DND-41 (cell line): ENCODE results near the gene SMIM14.

Experiments used
- ATAC-seq: fragments of 200-7000 bp; cut with Tn5 transposase; 3 replicates; pipeline ENCODE4 v1.9.1; 2021; ENCODE audit warnings: low read depth; ENCODE audit not compliant: insufficient read depth
- DNase-seq: peaks from one replicate; pipeline ENCODE4 v3.0.0-alpha.2; 2020
- H2AFZ ChIP-seq: 2 replicates; pipeline ENCODE4 v1.6.0; 2012; ENCODE audit warnings: low read depth, low read length
- H3K27ac ChIP-seq: 2 replicates; pipeline ENCODE4 v1.5.1; 2012; ENCODE audit warnings: low read length, inconsistent platforms
- H3K27me3 ChIP-seq: fragments of 200-600 bp; sonication (generic); 2 replicates; pipeline ENCODE4 v1.6.0; 2012; ENCODE audit warnings: low read length, mild to moderate bottlenecking, inconsistent platforms; ENCODE audit not compliant: insufficient read depth, poor library complexity
- H3K36me3 ChIP-seq: 2 replicates; pipeline ENCODE4 v1.5.1; 2012; ENCODE audit warnings: low read length, inconsistent platforms; ENCODE audit not compliant: insufficient read depth
- H3K4me1 ChIP-seq: 2 replicates; pipeline ENCODE4 v1.5.1; 2012; ENCODE audit warnings: mild to moderate bottlenecking, low read length; ENCODE audit not compliant: insufficient read depth
- H3K4me2 ChIP-seq: 2 replicates; pipeline ENCODE4 v1.6.0; 2012; ENCODE audit warnings: mild to moderate bottlenecking, moderate library complexity, low read length, inconsistent platforms; ENCODE audit not compliant: insufficient read depth
- H3K4me3 ChIP-seq, 2 experiments: fragments of 200-600 bp in 1 of 2; shearing (Covaris generic) in 1 of 2; 2 replicates each; pipeline ENCODE4 v1.5.1; 2012 to 2016; ENCODE audit warnings: inconsistent platforms in 2 of 2, low read length in 2 of 2, mild to moderate bottlenecking in 2 of 2, low read depth in 1 of 2, moderate library complexity in 1 of 2
- H3K79me2 ChIP-seq: 2 replicates; pipeline ENCODE4 v1.6.0; 2012; ENCODE audit warnings: low read length, inconsistent platforms; ENCODE audit not compliant: insufficient read depth
- H3K9ac ChIP-seq: 2 replicates; pipeline ENCODE4 v1.6.0; 2012; ENCODE audit warnings: low read depth, mild to moderate bottlenecking, inconsistent platforms, low read length, moderate library complexity
- H3K9me3 ChIP-seq: 2 replicates; pipeline ENCODE4 v1.5.1; 2012; ENCODE audit warnings: low read length, moderate library complexity, mild to moderate bottlenecking, inconsistent platforms; ENCODE audit not compliant: insufficient read depth, severe bottlenecking
- H4K20me1 ChIP-seq: 2 replicates; pipeline ENCODE4 v1.6.0; 2012; ENCODE audit warnings: low read length; ENCODE audit not compliant: insufficient read depth
- EZH2 ChIP-seq: IDR thresholded peaks from 3 replicates; pipeline ENCODE4 v1.6.1; 2012; ENCODE audit warnings: borderline replicate concordance, low read depth, mild to moderate bottlenecking, moderate library complexity, low read length, inconsistent platforms; ENCODE audit not compliant: severe bottlenecking
- TF ChIP-seq, protein P1 (sequence below): IDR thresholded peaks from 2 replicates; pipeline ENCODE4 v1.5.1; 2012; ENCODE audit warnings: borderline replicate concordance, low read length, moderate library complexity, mild to moderate bottlenecking; ENCODE audit not compliant: poor library complexity, severe bottlenecking; ENCODE audit errors: extremely low read depth

SMIM14 gene

GRCh38 chr4:39522068-39522467 lies 116.6 kb downstream of the SMIM14 start:
- Histone ChIP-seq H2AFZ (no peak overlapping the region), H3K27me3 (no peaks in the 10 kb centered on the region), H3K27ac (no peak overlapping the region), H3K36me3 (no peaks in the 10 kb centered on the region), H3K4me3 (no peak overlapping the region), H3K9ac (no peak overlapping the region), H3K4me1 (peaks cover 13% of the 10 kb centered on the region), H3K4me2 (no peak overlapping the region), H3K9me3 (no peaks in the 10 kb centered on the region), H3K79me2 (no peaks in the 10 kb centered on the region), H4K20me1 (no peaks in the 10 kb centered on the region)
- no peak for DNase-seq
- no peak for ATAC-seq
- no peak for TF ChIP-seq EZH2
- TF ChIP-seq, protein P1, sequence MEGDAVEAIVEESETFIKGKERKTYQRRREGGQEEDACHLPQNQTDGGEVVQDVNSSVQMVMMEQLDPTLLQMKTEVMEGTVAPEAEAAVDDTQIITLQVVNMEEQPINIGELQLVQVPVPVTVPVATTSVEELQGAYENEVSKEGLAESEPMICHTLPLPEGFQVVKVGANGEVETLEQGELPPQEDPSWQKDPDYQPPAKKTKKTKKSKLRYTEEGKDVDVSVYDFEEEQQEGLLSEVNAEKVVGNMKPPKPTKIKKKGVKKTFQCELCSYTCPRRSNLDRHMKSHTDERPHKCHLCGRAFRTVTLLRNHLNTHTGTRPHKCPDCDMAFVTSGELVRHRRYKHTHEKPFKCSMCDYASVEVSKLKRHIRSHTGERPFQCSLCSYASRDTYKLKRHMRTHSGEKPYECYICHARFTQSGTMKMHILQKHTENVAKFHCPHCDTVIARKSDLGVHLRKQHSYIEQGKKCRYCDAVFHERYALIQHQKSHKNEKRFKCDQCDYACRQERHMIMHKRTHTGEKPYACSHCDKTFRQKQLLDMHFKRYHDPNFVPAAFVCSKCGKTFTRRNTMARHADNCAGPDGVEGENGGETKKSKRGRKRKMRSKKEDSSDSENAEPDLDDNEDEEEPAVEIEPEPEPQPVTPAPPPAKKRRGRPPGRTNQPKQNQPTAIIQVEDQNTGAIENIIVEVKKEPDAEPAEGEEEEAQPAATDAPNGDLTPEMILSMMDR: no peak

DNA sequence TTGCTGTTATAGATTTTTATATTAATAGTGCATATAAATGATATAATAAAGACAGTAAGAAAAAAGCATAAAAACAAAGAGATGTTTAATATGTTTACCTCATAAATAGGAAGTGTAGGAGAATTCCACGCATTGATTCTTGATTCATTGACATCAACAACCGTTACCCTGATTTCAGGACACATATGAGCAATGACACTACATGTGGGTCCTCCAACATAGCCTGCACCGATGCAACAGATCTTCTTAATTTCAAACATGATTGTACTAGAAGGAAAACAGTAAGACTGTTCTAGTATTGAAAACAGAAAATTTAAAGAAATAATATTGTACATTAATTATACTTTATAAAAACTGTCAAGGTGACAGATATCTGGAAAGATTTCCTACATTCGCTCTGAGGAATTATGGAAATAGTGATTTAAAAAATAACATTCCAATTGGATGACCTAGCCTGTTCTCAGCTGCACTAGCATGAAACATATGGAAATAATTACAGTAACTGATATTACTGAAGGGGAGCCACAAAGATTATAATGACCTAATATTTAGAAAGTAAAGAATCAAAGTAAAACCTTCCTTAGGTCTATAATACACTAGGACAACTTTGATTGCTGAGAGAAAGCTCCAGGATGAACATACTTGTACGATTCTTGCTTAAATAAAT lies 117.3 kb downstream of the SMIM14 start:
- Histone ChIP-seq H3K79me2 (no peaks in the 10 kb centered on the region), H2AFZ (no peak overlapping the region), H3K27ac (no peak overlapping the region), H3K27me3 (no peaks in the 10 kb centered on the region), H3K36me3 (no peaks in the 10 kb centered on the region), H3K4me3 (no peak overlapping the region), H4K20me1 (no peaks in the 10 kb centered on the region), H3K4me2 (no peak overlapping the region), H3K9ac (no peak overlapping the region), H3K9me3 (no peaks in the 10 kb centered on the region), H3K4me1 (peaks cover 8% of the 10 kb centered on the region)
- DNase-seq (no peak), ATAC-seq (no peak)
- TF ChIP-seq, protein P1: no peak
- no peak for TF ChIP-seq EZH2

- no peak for DNase-seq
- no peak for TF ChIP-seq EZH2
- TF ChIP-seq, protein P1: no peak
- Histone ChIP-seq H3K4me2 (no peak overlapping the region), H3K9ac (no peak overlapping the region), H3K79me2 (no peaks in the 10 kb centered on the region), H3K4me1 (no peaks in the 10 kb centered on the region), H4K20me1 (no peaks in the 10 kb centered on the region), H3K4me3 (no peak overlapping the region), H2AFZ (no peak overlapping the region), H3K27me3 (no peaks in the 10 kb centered on the region), H3K36me3 (no peaks in the 10 kb centered on the region), H3K27ac (no peak overlapping the region), H3K9me3 (no peaks in the 10 kb centered on the region)
- ATAC-seq: no peak
Observed at GRCh38 chr4:39518484-39518883, 120.2 kb downstream of the SMIM14 start.
